ENCODE results near the gene MTCH2. TPM values are rescaled to one million over a fixed set of nuclear protein-coding genes. Genes with fewer than 3 reads are reported as not detected.
A peak's percentile ranks its signal among the peaks of the same experiment; 100 is the strongest.

Gene MTCH2
- polyA plus RNA-seq, 2 donors, result 30.5 to 85.7 TPM

DNA sequence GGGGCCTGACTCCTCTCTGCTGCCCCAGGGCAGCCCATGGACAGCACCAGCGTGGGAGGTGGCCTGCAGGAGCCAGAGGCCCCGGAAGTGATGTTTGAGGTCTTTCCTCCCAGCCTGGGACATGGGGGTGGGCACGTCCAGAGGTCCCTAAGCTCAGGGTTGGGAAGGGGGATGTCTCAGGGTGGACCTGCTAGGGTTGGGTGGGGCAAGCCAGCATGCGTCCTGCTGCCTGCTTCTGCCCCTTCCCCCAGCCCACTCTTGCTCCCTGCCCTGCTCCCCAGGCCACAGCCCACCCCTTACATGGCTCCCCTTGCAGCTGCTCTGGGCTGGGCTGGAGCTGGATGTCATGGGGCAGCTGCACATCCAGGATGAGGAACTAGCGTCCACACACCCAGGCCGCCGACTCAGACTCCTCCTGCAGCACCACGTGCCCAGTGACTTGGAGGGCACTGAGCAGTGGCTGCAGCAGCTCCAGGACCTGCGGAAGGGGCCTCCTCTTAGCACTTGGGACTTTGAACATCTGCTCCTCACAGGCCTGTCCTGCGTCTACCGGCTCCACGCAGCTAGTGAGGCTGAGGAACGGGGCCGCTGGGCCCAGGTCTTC lies 54.5 kb downstream of the MTCH2 start:
- Histone ChIP-seq H3K4me1 (ENCODE audit: control insufficient read depth in 2 of 2, insufficient read depth in 2 of 2, low read length in 1 of 2) (peaks cover 0 to 5% of the 10 kb centered on the region in 2 donors), H3K9me3 (ENCODE audit: control insufficient read depth in 2 of 2, insufficient read depth in 1 of 2, low read depth in 1 of 2, low read length in 1 of 2) (peaks cover 0 to 5% of the 10 kb centered on the region in 2 donors), H3K4me3 (ENCODE audit: low read depth in 1 of 2, low read length in 2 of 2) (no peak overlapping the region), H3K27ac (ENCODE audit: low read depth in 2 of 2, low read length in 1 of 2) (no peak overlapping the region), H3K27me3 (ENCODE audit: control insufficient read depth in 1 of 2, insufficient read depth in 2 of 2, low read length in 2 of 2) (peaks cover 0 to 6% of the 10 kb centered on the region in 2 donors), H3K36me3 (ENCODE audit: control insufficient read depth in 2 of 2, insufficient read depth in 2 of 2, low read length in 1 of 2) (peaks cover 8 to 22% of the 10 kb centered on the region in 2 donors)
- 66 to 75% methylated on average over 12 to 14 of the region's 14 CpGs for WGBS, 2 donors

DNA sequence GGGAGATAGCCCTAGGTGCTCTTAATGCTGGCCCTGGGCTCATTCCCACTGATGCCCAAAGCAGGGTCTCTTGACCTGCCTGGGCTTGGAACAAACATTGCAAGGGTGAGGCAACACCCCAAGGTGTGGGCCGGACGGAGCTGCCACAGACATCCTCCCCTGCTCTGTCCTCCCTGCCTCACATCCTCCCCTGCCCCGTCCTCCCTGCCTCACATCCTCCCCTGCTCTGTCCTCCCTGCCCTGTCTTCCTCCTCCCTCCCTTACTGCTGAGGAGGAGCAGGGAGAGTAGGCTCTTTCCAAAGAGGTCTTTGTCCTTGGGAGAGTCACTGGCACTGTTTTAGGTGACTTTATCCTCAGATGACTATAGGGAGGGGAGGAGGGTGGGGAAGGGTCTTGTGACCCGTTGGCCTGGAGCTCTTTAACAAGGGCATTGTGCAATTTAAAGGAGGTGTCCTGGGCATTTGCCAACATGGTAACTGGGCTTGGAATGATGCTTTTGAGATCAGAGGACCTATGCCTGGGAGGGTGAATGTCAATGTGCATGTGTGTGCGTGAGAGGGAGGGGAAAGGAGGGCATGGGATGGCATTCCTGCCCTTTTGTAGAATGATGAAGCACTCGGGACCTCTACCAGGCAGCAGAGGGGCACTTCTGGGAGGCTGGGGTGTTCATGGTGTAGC lies 55.2 kb downstream of the MTCH2 start:
- Histone ChIP-seq H3K27me3 (ENCODE audit: control insufficient read depth in 1 of 2, insufficient read depth in 2 of 2, low read length in 2 of 2) (peaks cover 0 to 6% of the 10 kb centered on the region in 2 donors), H3K4me1 (ENCODE audit: control insufficient read depth in 2 of 2, insufficient read depth in 2 of 2, low read length in 1 of 2) (peaks cover 0 to 5% of the 10 kb centered on the region in 2 donors), H3K27ac (ENCODE audit: low read depth in 2 of 2, low read length in 1 of 2) (no peak overlapping the region), H3K4me3 (ENCODE audit: low read depth in 1 of 2, low read length in 2 of 2) (no peak overlapping the region), H3K9me3 (ENCODE audit: control insufficient read depth in 2 of 2, insufficient read depth in 1 of 2, low read depth in 1 of 2, low read length in 1 of 2) (peaks cover 0 to 5% of the 10 kb centered on the region in 2 donors), H3K36me3 (ENCODE audit: control insufficient read depth in 2 of 2, insufficient read depth in 2 of 2, low read length in 1 of 2) (peaks cover 10 to 25% of the 10 kb centered on the region in 2 donors)
- WGBS, 2 donors, result 63 to 68% methylated on average over 6 of the region's 6 CpGs

DNA sequence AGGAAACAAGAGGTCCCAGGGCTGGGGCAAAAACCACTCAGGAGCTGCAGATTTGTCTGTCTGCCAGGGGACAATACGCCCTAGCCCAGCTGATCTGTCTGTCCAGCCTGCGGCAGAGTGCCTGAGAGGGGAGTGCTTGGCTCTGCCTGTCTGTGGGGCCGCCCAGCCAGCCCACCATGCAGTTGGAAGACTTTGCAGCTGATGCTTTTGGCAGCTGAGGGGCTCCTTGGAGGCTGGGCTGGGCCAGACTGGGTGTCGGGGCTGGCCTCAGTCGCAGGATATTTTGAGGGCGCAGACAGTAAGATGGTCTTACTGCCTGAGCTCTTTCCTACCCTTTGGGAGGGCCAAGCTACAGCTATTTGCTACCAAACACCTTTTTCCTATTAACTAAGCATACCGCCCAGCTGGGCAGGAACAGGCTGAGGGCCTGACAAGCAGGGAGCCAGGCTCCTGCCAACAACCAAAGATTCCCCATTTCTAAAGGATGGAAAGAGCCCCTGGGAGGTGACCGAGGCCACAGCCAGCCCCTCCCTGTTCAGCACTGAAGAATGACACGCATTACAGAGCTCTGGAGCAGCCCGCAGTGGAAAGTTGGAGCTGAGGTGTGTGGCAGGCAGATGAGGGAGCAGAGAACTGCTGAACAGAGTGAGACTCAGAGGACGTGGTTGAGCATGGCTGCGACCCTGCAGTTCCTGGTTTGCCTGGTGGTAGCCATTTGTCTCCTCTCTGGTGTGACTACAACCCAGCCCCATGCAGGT lies 56.1 kb downstream of the MTCH2 start, which contains the start of gene FAM180B:
Gene FAM180B, plus strand, starts transcription at position 581 of the 758 bp plus-strand sequence. Its CDS starts 91 bp downstream, at position 672.
- WGBS, 2 donors, result 65 to 74% methylated on average over 12 of the region's 12 CpGs
- Histone ChIP-seq H3K36me3 (ENCODE audit: control insufficient read depth in 2 of 2, insufficient read depth in 2 of 2, low read length in 1 of 2) (peaks cover 17 to 29% of the 10 kb centered on the region in 2 donors), H3K27ac (ENCODE audit: low read depth in 2 of 2, low read length in 1 of 2) (no peak within 1 kb of the TSS)

DNA sequence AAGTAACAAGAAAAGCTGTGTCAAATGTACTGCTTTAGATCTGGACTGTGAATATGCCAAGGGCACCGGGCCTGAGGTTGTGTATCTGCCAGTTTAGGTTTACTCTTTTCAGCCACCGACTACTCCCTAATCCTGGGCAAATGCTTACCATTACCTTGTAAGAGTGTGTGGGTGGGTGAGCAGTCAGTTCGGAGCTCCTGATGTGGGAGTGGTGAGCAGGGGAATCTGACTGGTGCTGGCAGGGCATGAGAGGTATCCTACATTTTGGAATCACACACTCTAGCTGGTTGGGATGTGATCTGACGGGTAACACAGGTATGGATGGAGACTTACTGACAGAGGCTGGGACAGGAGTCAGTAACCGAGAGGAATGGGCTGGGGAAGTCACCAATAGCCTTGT lies 58.5 kb downstream of the MTCH2 start:
- Histone ChIP-seq H3K36me3 (ENCODE audit: control insufficient read depth in 2 of 2, insufficient read depth in 2 of 2, low read length in 1 of 2) (peaks cover 17 to 34% of the 10 kb centered on the region in 2 donors), H3K9me3 (ENCODE audit: control insufficient read depth in 2 of 2, insufficient read depth in 1 of 2, low read depth in 1 of 2, low read length in 1 of 2) (no peaks in the 10 kb centered on the region)

More for the DNA sequence above, 56.1 kb downstream of the MTCH2 start, which contains the start of gene FAM180B:
- Histone ChIP-seq H3K9me3 (ENCODE audit: control insufficient read depth in 2 of 2, insufficient read depth in 1 of 2, low read depth in 1 of 2, low read length in 1 of 2) (peaks cover 0 to 5% of the 10 kb centered on the region in 2 donors), H3K4me3 (ENCODE audit: low read depth in 1 of 2, low read length in 2 of 2) (no peak within 1 kb of the TSS), H3K27me3 (ENCODE audit: control insufficient read depth in 1 of 2, insufficient read depth in 2 of 2, low read length in 2 of 2) (peaks cover 0 to 6% of the 10 kb centered on the region in 2 donors), H3K4me1 (ENCODE audit: control insufficient read depth in 2 of 2, insufficient read depth in 2 of 2, low read length in 1 of 2) (peaks cover 0 to 5% of the 10 kb centered on the region in 2 donors)

DNA sequence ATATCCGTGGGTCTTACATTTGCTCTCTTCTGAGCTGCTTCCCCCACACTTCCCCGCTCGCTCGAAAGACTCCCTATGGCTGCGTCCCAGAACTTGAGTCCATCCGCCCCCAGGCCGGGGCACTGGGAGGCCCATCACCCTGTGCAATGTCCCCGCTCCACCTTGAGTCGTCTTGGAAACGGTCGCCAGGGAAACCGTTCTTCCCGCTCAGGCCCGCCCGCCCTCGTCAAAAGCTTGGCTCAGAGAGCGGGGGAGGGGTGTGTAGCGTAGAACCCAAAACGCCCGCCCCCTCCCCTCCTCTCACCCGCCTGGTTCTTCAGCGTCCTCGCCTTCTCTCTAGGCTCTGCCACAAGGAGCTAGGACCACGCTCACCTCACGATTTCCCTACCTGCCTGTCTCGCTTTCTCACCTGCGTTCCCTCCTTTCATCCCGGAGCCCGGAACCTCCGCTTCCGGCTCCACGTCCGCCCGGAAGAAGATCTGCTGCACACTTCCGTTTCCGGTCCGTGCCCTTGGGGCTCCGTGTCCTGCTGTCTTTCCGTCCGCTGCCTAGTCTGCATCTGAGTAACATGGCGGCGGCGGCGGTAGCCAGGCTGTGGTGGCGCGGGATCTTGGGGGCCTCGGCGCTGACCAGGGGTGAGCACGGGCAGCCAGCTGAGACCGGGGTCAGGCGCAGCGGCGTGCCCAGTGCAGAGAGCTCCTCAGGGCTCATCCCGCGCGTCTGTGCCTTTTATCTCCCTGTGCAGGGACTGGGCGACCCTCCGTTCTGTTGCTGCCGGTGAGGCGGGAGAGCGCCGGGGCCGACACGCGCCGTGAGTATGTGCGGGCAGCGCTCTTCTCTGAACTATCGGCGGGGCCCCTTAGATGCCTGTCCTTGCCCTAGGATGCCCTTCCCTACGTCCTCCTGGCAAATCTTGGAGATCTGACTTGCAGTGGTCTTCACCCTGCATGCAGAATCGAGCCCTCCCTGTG lies 63.5 kb downstream of the MTCH2 start, which contains the start of the genes KBTBD4 and NDUFS3:
Gene KBTBD4, minus strand, starts transcription at position 447 of the 971 bp plus-strand sequence. Its CDS starts 19 bp downstream, at position 428.
Gene NDUFS3, plus strand, starts transcription at position 551 of the 971 bp plus-strand sequence. Its CDS starts 18 bp downstream, at position 569.
- peaks cover 2 to 3% of the 10 kb centered on the region in 2 donors for H3K4me1 ChIP-seq (ENCODE audit: control insufficient read depth in 2 of 2, insufficient read depth in 2 of 2, low read length in 1 of 2)
- peak within 1 kb of the TSS; percentile 68 to 100 for H3K4me3 ChIP-seq (ENCODE audit: low read depth in 1 of 2, low read length in 2 of 2)
- no peaks in the 10 kb centered on the region for H3K9me3 ChIP-seq (ENCODE audit: control insufficient read depth in 2 of 2, insufficient read depth in 1 of 2, low read depth in 1 of 2, low read length in 1 of 2)
- peaks cover 13 to 28% of the 10 kb centered on the region in 2 donors for H3K36me3 ChIP-seq (ENCODE audit: control insufficient read depth in 2 of 2, insufficient read depth in 2 of 2, low read length in 1 of 2)
- 1% methylated on average over 66 to 72 of the region's 72 CpGs for WGBS, 2 donors
- H3K27me3 ChIP-seq (ENCODE audit: control insufficient read depth in 1 of 2, insufficient read depth in 2 of 2, low read length in 2 of 2), result no peaks in the 10 kb centered on the region
- H3K27ac ChIP-seq (ENCODE audit: low read depth in 2 of 2, low read length in 1 of 2), result peak within 1 kb of the TSS; percentile 91 to 95

More for the DNA sequence above, 58.5 kb downstream of the MTCH2 start:
- WGBS, 2 donors, result 82% methylated on average over 5 of the region's 5 CpGs
- Histone ChIP-seq H3K27ac (ENCODE audit: low read depth in 2 of 2, low read length in 1 of 2) (no peak overlapping the region), H3K4me3 (ENCODE audit: low read depth in 1 of 2, low read length in 2 of 2) (no peak overlapping the region), H3K4me1 (ENCODE audit: control insufficient read depth in 2 of 2, insufficient read depth in 2 of 2, low read length in 1 of 2) (peaks cover 0 to 4% of the 10 kb centered on the region in 2 donors), H3K27me3 (ENCODE audit: control insufficient read depth in 1 of 2, insufficient read depth in 2 of 2, low read length in 2 of 2) (no peaks in the 10 kb centered on the region)

DNA sequence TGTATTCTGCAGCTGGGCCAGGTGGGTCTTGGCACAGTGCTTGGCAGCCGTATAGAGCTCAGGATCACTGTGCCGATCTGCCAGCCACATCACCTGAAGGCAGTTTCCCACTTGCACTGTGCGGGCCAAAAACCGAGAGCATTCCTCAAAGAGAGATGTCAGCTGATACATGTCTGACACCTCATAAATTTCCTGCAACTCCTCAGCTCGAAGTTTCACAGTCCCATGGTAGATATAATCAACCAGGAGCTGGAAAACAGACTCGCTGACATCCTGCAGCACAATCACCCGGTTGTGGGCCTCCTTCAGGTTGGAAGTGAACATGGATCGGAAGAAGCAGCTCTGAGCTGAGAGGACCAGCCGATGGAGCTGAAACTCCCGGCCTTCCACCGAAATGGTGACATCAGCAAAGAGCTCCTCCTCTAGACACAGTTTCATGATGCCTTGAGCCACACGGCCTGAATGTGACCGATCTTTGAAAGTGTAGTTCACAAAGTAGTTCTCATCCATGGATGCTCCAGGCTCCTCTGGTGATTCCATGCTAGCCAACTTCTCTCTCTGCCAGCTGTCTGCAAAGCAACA lies 64.8 kb downstream of the MTCH2 start:
- no peaks in the 10 kb centered on the region for H3K27me3 ChIP-seq (ENCODE audit: control insufficient read depth in 1 of 2, insufficient read depth in 2 of 2, low read length in 2 of 2)
- H3K9me3 ChIP-seq (ENCODE audit: control insufficient read depth in 2 of 2, insufficient read depth in 1 of 2, low read depth in 1 of 2, low read length in 1 of 2), result no peaks in the 10 kb centered on the region
- H3K4me1 ChIP-seq (ENCODE audit: control insufficient read depth in 2 of 2, insufficient read depth in 2 of 2, low read length in 1 of 2), result peaks cover 3 to 9% of the 10 kb centered on the region in 2 donors
- peaks cover 19 to 32% of the 10 kb centered on the region in 2 donors for H3K36me3 ChIP-seq (ENCODE audit: control insufficient read depth in 2 of 2, insufficient read depth in 2 of 2, low read length in 1 of 2)
- no peak overlapping the region for H3K27ac ChIP-seq (ENCODE audit: low read depth in 2 of 2, low read length in 1 of 2)
- peak overlapping the region in 1 of 2 donors; percentile 68 for H3K4me3 ChIP-seq (ENCODE audit: low read depth in 1 of 2, low read length in 2 of 2)
- WGBS, 2 donors, result 64% methylated on average over 13 of the region's 13 CpGs

DNA sequence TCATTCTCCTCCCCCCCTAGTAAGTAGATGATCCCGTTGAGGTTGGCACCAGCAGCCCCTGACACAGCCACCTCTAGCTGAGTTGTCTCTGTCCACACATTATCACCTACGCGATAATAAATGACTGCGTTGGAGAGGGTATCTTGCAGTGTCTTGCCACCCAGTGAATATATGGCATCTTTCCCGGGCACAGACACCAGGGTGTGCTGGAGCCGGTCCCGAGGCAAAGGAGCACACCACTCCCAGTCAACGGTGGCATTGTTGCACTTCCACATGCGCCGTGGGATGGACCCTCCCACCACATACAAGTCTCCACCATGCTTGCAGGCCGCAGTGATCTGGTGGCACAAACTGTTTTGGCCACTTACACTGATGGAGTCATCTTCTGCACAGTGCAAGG lies 69.0 kb downstream of the MTCH2 start:
- Histone ChIP-seq H3K36me3 (ENCODE audit: control insufficient read depth in 2 of 2, insufficient read depth in 2 of 2, low read length in 1 of 2) (peaks cover 10 to 21% of the 10 kb centered on the region in 2 donors), H3K4me3 (ENCODE audit: low read depth in 1 of 2, low read length in 2 of 2) (no peak overlapping the region)
- WGBS, 2 donors, result 61 to 67% methylated on average over 11 of the region's 11 CpGs

DNA sequence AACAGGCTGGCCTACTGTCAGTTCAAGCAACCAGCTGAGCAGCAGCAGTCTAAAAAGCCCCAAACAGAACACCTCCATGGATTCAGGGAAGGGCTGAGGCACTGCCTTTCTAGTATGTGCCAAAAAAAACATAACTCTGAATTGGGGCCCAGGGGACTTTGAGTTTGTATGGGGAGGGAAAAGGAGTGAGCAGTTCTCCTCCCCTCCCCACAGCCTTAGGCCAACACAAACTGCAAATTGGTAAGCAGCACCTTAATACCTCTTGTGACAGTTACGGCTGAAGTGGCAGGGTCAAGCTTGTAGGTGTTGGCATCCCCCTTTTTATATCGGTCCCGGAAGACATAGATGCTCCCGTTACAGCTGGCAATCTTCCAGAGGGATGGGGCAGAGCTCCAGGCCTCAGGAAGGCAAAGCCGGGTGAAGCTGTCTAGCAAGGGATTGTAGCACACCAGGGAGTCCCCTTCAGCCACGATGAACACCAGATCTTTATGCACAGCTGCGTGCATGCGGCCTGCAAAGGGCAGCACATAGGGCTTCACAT lies 69.6 kb downstream of the MTCH2 start:
- Histone ChIP-seq H3K9me3 (ENCODE audit: control insufficient read depth in 2 of 2, insufficient read depth in 1 of 2, low read depth in 1 of 2, low read length in 1 of 2) (no peaks in the 10 kb centered on the region), H3K4me3 (ENCODE audit: low read depth in 1 of 2, low read length in 2 of 2) (no peak overlapping the region), H3K27me3 (ENCODE audit: control insufficient read depth in 1 of 2, insufficient read depth in 2 of 2, low read length in 2 of 2) (no peaks in the 10 kb centered on the region), H3K27ac (ENCODE audit: low read depth in 2 of 2, low read length in 1 of 2) (peak overlapping the region in 1 of 2 donors; percentile 55), H3K4me1 (ENCODE audit: control insufficient read depth in 2 of 2, insufficient read depth in 2 of 2, low read length in 1 of 2) (peaks cover 0 to 7% of the 10 kb centered on the region in 2 donors), H3K36me3 (ENCODE audit: control insufficient read depth in 2 of 2, insufficient read depth in 2 of 2, low read length in 1 of 2) (peaks cover 10 to 21% of the 10 kb centered on the region in 2 donors)
- 35% methylated on average over 8 of the region's 8 CpGs for WGBS, 2 donors

More for the DNA sequence above, 69.0 kb downstream of the MTCH2 start:
- no peaks in the 10 kb centered on the region for H3K27me3 ChIP-seq (ENCODE audit: control insufficient read depth in 1 of 2, insufficient read depth in 2 of 2, low read length in 2 of 2)
- H3K27ac ChIP-seq (ENCODE audit: low read depth in 2 of 2, low read length in 1 of 2), result no peak overlapping the region
- peaks cover 2 to 7% of the 10 kb centered on the region in 2 donors for H3K4me1 ChIP-seq (ENCODE audit: control insufficient read depth in 2 of 2, insufficient read depth in 2 of 2, low read length in 1 of 2)
- no peaks in the 10 kb centered on the region for H3K9me3 ChIP-seq (ENCODE audit: control insufficient read depth in 2 of 2, insufficient read depth in 1 of 2, low read depth in 1 of 2, low read length in 1 of 2)
